Activated naive CD8-positive, alpha-beta T cell (primary cell): Measurements from ENCODE around the gene MRE11.

Source experiments
- H3K27ac Mint-ChIP-seq: one replicate; pipeline ENCODE4 v1.8.0; 2021; ENCODE audit warnings: mixed read lengths
- H3K27me3 Mint-ChIP-seq: one replicate; pipeline ENCODE4 v1.8.0; 2021; ENCODE audit warnings: mixed read lengths
- H3K36me3 Mint-ChIP-seq: one replicate; pipeline ENCODE4 v1.8.0; 2021; ENCODE audit warnings: mixed read lengths
- H3K4me1 Mint-ChIP-seq: one replicate; pipeline ENCODE4 v1.8.0; 2021; ENCODE audit warnings: low read depth, mixed read lengths
- H3K4me3 Mint-ChIP-seq: one replicate; pipeline ENCODE4 v1.8.0; 2021; ENCODE audit warnings: mild to moderate bottlenecking, mixed read lengths
- H3K9me3 Mint-ChIP-seq: one replicate; pipeline ENCODE4 v1.8.0; 2021; ENCODE audit warnings: low read depth, mixed read lengths

MRE11 gene

GRCh38 chr11:94493281-94494125 is at the start of gene MRE11, which contains the start of gene ANKRD49:
Gene MRE11, minus strand, starts transcription at chr11:94493844. Its CDS starts 1,043 bp downstream, at chr11:94492801.
Gene ANKRD49, plus strand, starts transcription at chr11:94493984. Its CDS starts 2,710 bp downstream, at chr11:94496694.
- Mint-ChIP-seq H3K4me1 (peaks cover 44% of the 10 kb centered on the region), H3K27ac (peak within 1 kb of the TSS; percentile 96), H3K36me3 (peaks cover 18% of the 10 kb centered on the region), H3K9me3 (no peaks in the 10 kb centered on the region), H3K27me3 (no peaks in the 10 kb centered on the region), H3K4me3 (peak within 1 kb of the TSS; percentile 96)

DNA sequence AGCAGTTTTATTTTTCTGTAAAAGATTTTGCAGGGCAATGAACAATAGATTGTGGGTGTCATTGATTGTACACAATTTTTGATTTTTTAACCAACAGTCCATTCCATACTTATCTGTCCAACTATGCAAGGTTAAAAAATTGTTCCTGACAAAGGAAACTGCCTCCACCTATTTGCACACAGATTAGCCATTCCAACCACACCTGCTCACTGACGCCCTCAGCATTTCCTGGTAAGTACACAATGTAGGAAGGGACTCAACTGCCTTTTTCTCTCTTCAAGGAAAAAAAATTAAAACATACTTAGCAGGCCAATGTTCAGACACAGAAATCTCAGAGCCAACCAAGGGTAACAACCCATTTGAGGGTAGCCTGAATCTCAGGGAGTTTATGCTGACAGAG is 45.8 kb upstream of the MRE11 start:
- no peaks in the 10 kb centered on the region for H3K36me3 Mint-ChIP-seq
- peaks cover 14% of the 10 kb centered on the region for H3K27me3 Mint-ChIP-seq
- peaks cover 11% of the 10 kb centered on the region for H3K4me1 Mint-ChIP-seq
- H3K9me3 Mint-ChIP-seq = no peaks in the 10 kb centered on the region
- no peak overlapping the region for H3K4me3 Mint-ChIP-seq
- no peak overlapping the region for H3K27ac Mint-ChIP-seq

DNA sequence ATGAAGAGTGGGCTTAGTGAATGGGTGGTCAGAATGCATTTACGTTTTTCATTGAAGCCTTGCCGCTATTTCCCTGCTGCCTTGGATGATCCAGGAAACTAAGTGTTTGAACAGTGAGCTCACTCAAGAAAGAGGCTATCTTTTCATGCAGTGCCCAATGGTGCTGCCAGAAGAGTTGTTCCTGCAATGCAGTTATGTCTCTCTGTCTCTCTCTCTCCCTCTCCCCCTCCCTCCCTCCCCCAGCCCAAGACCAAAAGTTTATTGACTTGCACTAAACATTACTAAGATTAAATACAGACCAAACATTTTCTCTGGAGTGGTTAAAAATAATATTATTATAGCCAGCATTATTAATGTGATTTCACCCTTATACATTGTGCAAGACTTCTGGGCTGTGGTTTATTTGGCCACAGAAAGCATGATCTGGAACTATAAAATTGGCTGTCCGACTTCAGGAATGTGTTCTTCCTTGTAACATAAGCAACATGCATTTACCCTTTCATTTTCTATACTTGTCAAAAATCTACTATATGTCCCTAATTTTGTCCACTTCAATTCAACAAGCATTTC is 43.5 kb upstream of the MRE11 start:
- Mint-ChIP-seq H3K36me3 (no peaks in the 10 kb centered on the region), H3K27ac (no peak overlapping the region), H3K9me3 (no peaks in the 10 kb centered on the region), H3K27me3 (peaks cover 19% of the 10 kb centered on the region), H3K4me3 (no peak overlapping the region), H3K4me1 (peaks cover 2% of the 10 kb centered on the region)

DNA sequence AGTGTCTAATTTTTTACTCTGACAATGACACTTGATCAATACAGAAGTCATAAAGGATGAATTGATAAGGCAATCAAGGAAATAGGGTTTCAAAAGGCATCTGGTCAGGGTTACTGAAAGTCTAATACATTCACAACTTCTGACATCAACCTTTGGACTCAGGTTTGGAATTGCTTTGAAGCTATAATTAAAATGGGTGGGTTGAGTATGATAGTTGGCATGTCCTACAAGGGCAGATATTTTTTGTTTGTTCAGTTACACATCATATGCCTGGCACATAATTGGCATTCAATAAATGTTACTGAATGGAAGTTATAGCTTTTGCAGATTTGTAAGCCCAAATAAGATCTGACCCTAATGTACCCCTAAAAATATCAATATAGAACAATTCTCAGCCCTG is 42.7 kb upstream of the MRE11 start:
- peaks cover 19% of the 10 kb centered on the region for H3K27me3 Mint-ChIP-seq
- no peak overlapping the region for H3K4me3 Mint-ChIP-seq
- H3K4me1 Mint-ChIP-seq = no peaks in the 10 kb centered on the region
- H3K9me3 Mint-ChIP-seq = no peaks in the 10 kb centered on the region
- no peak overlapping the region for H3K27ac Mint-ChIP-seq
- no peaks in the 10 kb centered on the region for H3K36me3 Mint-ChIP-seq

GRCh38 chr11:94533696-94534630 is 40.3 kb upstream of the MRE11 start:
- Mint-ChIP-seq H3K36me3 (no peaks in the 10 kb centered on the region), H3K27ac (no peak overlapping the region), H3K4me1 (no peaks in the 10 kb centered on the region), H3K9me3 (no peaks in the 10 kb centered on the region), H3K4me3 (no peak overlapping the region), H3K27me3 (peaks cover 23% of the 10 kb centered on the region)

GRCh38 chr11:94533206-94533605 is 39.6 kb upstream of the MRE11 start:
- Mint-ChIP-seq H3K27me3 (peaks cover 21% of the 10 kb centered on the region), H3K9me3 (no peaks in the 10 kb centered on the region), H3K4me3 (no peak overlapping the region), H3K36me3 (no peaks in the 10 kb centered on the region), H3K4me1 (no peaks in the 10 kb centered on the region), H3K27ac (no peak overlapping the region)

GRCh38 chr11:94532211-94532610 is 38.6 kb upstream of the MRE11 start:
- Mint-ChIP-seq H3K27ac (no peak overlapping the region), H3K4me3 (no peak overlapping the region), H3K27me3 (peaks cover 19% of the 10 kb centered on the region), H3K9me3 (no peaks in the 10 kb centered on the region), H3K4me1 (no peaks in the 10 kb centered on the region), H3K36me3 (no peaks in the 10 kb centered on the region)

- no peaks in the 10 kb centered on the region for H3K4me1 Mint-ChIP-seq
- no peaks in the 10 kb centered on the region for H3K9me3 Mint-ChIP-seq
- peaks cover 10% of the 10 kb centered on the region for H3K27me3 Mint-ChIP-seq
- H3K27ac Mint-ChIP-seq = no peak overlapping the region
- no peaks in the 10 kb centered on the region for H3K36me3 Mint-ChIP-seq
- no peak overlapping the region for H3K4me3 Mint-ChIP-seq
Observed at GRCh38 chr11:94528551-94528950, 34.9 kb upstream of the MRE11 start.

DNA sequence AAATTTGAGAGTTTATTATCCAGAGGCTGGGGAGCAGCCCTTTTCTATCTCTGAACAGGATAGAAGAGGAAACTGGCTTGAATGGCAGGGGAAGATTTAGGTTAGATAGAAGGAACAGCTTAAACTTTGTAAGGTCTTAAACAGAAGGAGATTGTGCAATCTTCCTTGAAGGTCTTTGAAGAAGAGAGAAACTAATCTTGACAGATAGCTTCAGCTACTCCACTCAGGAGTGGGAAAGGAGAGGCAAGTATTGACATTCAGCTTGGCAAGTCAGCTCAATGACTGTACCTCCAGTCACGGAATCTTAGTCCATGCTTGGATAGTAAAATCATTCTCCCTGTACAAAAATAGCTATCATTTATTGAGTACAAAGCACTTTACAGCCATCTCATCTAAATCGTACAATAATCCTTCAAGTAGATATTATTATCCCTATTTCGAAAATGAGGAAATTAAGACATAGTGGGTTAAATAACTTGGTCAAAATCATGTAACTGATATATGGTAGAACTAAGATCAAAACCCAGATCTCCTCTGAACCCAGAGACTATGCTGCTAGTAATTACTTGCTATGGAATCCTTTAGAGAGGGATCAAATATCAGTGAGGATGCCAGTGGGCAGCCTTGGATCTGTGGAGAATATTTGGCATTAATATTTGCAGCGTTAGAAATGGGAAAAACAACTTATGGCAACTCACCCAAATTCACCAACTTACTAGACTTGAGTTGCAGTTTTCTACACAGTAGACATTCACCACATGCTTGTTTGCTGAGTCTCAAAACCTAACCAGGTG is 33.2 kb upstream of the MRE11 start:
- Mint-ChIP-seq H3K9me3 (no peaks in the 10 kb centered on the region), H3K4me1 (no peaks in the 10 kb centered on the region), H3K4me3 (no peak overlapping the region), H3K27ac (no peak overlapping the region), H3K27me3 (peaks cover 8% of the 10 kb centered on the region), H3K36me3 (no peaks in the 10 kb centered on the region)

- Mint-ChIP-seq H3K36me3 (no peaks in the 10 kb centered on the region), H3K27me3 (peaks cover 6% of the 10 kb centered on the region)
Observed at GRCh38 chr11:94525546-94526324, 32.1 kb upstream of the MRE11 start.

GRCh38 chr11:94524341-94524740 is 30.7 kb upstream of the MRE11 start:
- H3K4me1 Mint-ChIP-seq = no peaks in the 10 kb centered on the region
- peaks cover 4% of the 10 kb centered on the region for H3K27me3 Mint-ChIP-seq
- H3K27ac Mint-ChIP-seq = no peak overlapping the region
- H3K36me3 Mint-ChIP-seq = no peaks in the 10 kb centered on the region
- H3K9me3 Mint-ChIP-seq = no peaks in the 10 kb centered on the region
- no peak overlapping the region for H3K4me3 Mint-ChIP-seq

More at GRCh38 chr11:94525546-94526324, 32.1 kb upstream of the MRE11 start:
- Mint-ChIP-seq H3K27ac (no peak overlapping the region), H3K4me3 (no peak overlapping the region), H3K4me1 (no peaks in the 10 kb centered on the region), H3K9me3 (no peaks in the 10 kb centered on the region)

- Mint-ChIP-seq H3K36me3 (no peaks in the 10 kb centered on the region), H3K27me3 (peaks cover 2% of the 10 kb centered on the region), H3K27ac (no peak overlapping the region), H3K9me3 (no peaks in the 10 kb centered on the region), H3K4me3 (no peak overlapping the region), H3K4me1 (no peaks in the 10 kb centered on the region)
Observed at GRCh38 chr11:94521684-94522083, 28.0 kb upstream of the MRE11 start.

GRCh38 chr11:94519478-94520084 is 25.9 kb upstream of the MRE11 start:
- Mint-ChIP-seq H3K27ac (no peak overlapping the region), H3K9me3 (no peaks in the 10 kb centered on the region), H3K36me3 (peaks cover 2% of the 10 kb centered on the region), H3K27me3 (peaks cover 5% of the 10 kb centered on the region), H3K4me3 (no peak overlapping the region), H3K4me1 (no peaks in the 10 kb centered on the region)
